Activated naive CD4-positive, alpha-beta T cell (primary cell): ENCODE results near the gene VAMP8.
"Not testable (repeated sequence)": the region's sequence is repeated elsewhere in the genome, so short reads cannot be mapped to it uniquely, and the experiment has no call there.

Experiments
- DNase-seq, 4 experiments: peaks; one replicate each; lab custom pipeline; 2025; lab: John Stamatoyannopoulos, UW

Gene VAMP8

DNA sequence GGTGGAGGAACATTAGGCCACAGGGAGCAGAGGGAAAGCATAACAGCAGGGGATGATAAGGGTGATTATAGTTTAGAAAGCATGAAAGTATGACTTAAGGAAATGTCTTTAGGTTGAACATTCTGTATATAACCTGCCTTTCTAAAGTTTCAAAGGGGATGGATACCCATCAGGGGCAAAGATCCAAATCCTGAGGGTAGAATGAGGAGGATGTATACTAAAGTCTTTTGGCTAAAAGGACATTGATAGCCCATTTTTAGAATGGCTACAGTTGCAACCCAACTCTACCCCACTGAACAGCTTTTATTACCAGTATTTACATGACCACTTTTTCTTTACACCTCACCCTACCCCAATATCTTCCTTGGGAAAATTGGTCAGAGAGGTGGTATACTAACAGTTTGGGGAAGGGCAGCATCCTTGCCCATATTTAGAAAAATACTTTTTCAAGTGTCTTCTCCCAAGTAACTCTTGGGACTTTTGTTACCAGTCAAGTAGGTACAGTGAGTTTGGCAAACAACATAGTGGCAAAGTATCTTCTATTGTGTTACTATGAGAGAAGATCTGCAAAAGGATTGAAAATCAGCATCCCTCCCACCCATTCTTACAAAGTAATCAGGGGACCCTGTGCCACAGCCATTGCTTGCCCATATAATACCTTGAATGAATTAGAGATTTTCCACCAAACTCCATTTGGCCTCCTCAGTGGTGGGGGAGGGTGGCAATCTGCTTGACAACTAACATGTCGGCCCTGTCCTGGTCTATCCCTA is 30.1 kb upstream of the VAMP8 start:
- no peak for DNase-seq

DNA sequence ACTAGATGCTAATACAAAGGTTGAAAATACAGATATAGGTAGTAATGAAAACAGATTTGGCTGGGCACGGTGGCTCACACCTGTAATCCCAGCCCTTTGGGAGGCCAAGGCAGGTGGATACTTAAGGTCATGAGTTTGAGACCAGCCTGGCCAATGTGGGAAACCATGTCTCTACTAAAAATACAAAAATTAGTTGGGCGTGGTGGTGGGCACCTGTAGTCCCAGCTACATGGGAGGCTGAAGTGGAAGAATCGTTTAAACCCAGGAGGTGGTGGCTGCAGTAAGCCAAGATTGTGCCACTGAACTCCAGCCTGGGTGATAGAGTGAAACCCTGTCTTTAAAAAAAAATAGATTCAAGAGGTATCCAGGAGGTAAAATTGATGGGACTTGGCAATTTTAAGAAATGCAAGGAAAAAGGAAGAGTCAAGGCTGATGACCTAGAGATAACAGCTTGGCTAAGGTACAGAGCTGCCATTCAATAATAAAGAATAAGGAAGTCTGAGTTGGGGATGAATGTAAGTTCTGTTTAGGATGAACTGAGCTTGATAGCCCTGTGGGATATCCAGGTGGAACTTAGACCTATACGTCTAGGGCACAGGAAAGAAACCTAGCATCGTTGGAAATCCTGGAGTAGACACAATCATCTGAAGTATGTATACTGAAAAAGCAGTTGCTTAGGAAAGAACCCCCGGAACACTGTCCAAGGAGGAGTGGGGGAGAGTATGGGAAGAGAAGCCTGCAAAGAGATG is 29.4 kb upstream of the VAMP8 start:
- no peak for DNase-seq

DNA sequence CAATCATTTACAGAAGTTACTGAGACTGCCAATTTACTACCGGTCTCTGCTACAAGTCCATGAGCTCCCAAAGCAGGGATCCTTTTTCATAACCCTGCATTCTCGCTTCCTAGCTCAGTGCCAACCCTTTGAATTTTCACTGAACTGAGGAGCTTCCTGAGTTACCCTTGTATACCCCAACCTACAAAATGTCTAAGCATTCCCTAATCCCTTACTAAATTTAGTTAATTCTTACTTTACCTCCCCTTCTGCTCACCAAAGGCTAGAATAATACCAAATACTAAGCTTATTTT is 28.8 kb upstream of the VAMP8 start:
- no peak for DNase-seq

- DNase-seq = no peak
Measured at GRCh38 chr2:85549095-85549494, 28.3 kb upstream of the VAMP8 start.

GRCh38 chr2:85549826-85550225 is 27.6 kb upstream of the VAMP8 start:
- no peak for DNase-seq

DNA sequence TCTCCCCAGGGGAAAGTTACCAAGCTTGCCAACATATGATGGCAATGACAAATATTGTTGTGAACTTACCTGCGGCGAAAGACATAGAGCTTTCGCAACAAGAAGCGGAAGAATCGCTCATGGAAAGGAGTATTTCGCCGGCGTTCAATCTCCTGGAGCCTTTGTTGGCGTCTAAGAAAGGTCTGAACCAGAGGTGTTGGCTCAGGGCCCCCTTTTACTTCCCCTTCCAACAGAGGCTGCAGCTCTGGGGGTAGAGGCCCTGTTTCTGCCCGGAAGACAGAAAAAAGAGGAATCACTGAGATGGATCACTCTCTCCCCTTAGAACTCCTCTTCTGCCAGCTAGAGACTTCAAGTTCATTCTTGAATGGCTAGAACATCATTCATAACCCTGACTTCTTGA is 26.9 kb upstream of the VAMP8 start:
- no peak for DNase-seq

DNA sequence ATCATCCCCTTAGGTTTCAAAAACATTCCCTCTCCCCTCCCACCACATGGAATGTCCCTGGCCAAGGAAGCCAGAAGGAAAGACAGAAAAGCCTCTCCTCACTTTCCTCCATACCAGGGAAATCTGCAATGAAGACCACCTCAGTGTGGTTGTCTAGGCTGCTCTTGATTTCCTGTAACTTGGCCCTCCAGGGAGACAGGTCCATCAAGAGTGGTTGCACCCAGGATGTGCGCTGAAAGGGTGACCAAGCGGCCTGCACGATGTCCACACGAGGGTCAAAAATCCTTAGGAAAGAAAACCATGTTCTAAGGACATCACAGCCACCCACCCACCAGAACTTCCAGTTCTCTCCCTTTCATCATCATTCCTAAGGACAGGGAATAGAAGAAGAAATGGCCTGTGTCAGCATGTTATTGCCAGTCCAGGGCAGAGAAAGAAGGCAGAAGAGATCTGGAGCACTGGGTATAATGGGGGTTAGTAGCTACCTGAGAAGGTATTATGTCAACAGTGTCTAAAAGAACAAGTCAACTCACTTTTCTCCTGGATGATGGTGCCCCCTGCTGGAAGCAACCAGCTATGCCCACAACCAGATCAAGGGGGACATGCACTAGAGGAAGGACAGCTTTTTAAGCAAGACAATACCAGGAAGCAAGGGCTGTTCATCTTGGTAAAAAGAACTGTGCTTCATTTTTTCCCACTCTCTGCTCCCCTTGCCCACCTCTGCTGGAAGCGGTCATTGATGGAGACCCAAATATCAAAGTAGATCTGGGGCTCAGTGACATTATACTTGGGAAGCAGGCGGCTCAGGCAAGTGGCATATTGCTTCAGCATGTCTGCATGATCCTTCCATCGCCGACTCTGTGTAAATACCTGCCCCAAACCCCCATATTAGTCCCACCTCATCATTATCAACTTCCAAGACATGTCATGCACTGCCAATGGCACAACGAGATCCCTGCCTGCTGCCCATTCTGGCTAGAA is 25.4 kb upstream of the VAMP8 start:
- peak; percentile 65 to 81 (median 74) for DNase-seq

GRCh38 chr2:85553184-85553583 is 24.2 kb upstream of the VAMP8 start:
- no peak for DNase-seq

DNA sequence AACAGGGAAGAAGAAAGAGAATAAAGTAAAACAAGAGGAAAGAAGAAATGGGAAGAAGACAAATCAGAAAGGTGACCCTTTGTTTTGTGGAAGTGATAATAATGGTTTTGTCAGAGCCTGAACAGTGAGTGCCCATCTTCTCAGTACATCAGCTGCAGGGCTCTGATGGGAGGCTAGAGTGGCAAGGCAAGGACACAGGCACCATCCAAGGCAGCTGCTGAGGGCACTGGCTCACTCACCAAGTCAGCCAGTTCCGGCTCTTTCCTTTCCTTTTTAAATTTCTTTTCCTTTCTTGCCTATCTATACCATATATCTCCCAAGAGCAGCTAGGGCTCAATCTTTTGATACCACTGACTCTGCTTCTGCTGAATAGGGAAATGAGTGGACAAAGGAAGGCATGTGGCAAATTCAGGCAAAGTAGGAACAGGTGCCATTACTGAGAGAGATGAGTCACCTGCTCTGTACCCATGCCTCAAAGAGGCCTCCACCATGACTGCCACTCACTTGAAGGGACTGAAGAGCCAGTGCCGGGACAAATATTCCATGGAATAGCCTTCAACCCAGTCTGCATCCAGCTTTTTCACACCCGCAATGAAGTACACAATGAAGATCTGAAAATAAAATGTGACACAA is 22.3 kb upstream of the VAMP8 start:
- DNase-seq = no peak

GRCh38 chr2:85557130-85557529 is 20.3 kb upstream of the VAMP8 start:
- DNase-seq = no peak

DNA sequence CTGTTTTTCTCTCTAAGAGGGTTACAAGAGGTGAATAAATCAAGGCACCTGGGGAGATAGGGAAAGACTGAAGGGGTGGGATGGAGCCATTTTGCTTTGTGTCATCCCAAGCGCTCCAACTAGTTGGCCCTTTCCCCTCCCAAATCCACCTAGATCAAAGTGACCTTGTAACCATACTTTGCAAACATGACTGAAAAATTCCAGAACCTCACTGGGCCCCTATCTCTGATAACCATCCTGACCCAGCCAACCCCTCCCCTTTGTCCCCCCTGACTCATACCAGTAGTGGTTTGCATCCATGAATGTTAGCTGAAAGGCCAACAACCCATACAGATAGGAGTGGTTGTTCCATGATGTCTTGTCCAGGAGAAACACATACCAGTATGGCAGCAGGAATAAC is 19.2 kb upstream of the VAMP8 start:
- no peak for DNase-seq

GRCh38 chr2:85560403-85560726 is 17.0 kb upstream of the VAMP8 start:
- not testable (repeated sequence) for DNase-seq

- DNase-seq = no peak
Measured at GRCh38 chr2:85560812-85561279, 16.5 kb upstream of the VAMP8 start.

GRCh38 chr2:85561280-85562212 is 15.8 kb upstream of the VAMP8 start, which contains the start of gene GGCX:
Gene GGCX, minus strand, starts transcription at chr2:85561493. Its CDS starts 65 bp downstream, at chr2:85561428.
- DNase-seq = peak; percentile 85 to 93 (median 90)

DNA sequence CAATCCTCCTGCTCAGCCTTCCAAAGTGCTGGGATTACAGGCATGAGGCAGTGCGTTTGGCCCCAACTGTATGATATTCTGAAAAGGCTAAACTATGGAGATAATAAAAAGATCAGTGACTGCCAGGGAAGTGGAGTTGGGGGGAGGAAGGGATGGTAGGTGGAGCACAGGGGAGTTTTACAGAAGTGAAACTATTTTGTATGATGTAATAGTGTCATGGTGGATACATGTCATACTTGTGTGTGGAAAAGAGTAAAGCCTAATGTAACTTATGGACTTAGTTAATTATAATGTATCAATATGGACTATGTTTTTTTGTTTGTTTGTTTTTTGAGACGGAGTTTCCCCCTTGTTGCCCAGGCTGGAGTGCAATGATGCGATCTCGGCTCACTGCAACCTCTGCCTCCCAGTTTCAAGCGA is 13.2 kb upstream of the VAMP8 start:
- DNase-seq = no peak

GRCh38 chr2:85566265-85566664 is 11.1 kb upstream of the VAMP8 start:
- no peak for DNase-seq

GRCh38 chr2:85575739-85576138 is 1.6 kb upstream of the VAMP8 start:
- no peak for DNase-seq

DNA sequence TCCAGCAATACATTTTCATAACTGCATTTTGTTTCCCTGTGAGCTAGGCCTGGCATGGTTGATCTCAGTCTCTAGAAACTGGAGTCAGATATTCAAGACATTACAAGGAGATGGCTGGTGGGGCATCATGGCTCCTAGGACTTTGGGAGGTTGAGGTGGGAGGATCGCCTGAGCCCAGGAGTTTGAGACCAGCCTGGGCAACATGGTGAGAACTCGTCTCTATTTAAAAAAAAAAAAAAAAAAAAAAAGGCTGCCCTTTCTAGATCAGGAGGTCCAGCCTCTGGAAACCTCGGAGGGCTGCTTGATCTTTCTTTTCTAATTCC is 362 bp upstream of the VAMP8 start:
- no peak for DNase-seq

DNA sequence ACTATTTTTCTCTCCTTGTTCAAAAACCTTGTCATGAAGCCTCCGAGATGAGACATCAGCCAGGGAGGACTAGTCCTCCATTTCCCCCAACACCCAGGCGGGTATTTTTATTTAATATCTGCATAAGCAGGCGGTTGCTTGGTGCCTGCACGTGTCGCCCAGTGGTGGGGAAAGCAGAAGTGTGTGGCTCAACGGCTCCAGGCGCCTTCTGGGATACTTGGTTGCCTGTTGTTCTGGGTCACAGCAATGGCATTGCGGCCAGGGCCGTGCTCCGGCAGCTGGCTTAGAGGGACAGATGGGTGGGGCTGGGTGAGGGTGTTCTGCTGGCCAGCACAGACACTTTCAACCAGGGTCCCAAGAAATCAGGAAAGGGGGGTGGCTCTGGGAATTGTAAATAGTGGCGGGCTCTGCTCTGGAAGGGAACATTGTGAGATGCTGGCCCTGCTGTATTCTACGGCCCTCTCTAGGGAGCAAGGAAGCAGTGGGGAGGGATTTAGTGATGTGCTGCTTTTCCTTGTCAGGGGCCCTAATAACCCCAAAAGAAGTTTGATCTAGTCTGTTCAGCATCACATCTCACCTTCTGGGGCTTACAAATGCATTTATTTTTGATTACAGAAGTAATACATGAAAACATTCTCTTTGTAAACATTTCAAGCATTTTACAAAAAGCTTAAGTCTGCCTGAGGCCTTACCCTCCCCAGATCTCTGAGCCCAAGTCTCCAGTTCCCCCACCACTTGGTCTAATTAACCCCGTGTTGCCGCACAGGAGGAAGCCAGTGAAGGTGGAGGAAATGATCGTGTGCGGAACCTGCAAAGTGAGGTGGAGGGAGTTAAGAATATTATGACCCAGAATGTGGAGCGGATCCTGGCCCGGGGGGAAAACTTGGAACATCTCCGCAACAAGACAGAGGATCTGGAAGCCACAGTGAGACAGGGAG is 1.1 kb downstream of the VAMP8 start:
- DNase-seq = no peak
